Prostate gland (tissue), 2 donors: ENCODE measurements around the gene TDRD5. TPM values are rescaled to one million over a fixed set of nuclear protein-coding genes. Genes with fewer than 3 reads are reported as not detected.

Source experiments
- DNase-seq: peaks from one replicate; pipeline ENCODE4 v3.0.0-alpha.2; 2019; ENCODE audit warnings: low spot score
- H3K27ac ChIP-seq, 2 donors: fragments of 200-600 bp; sonication (generic); 2 replicates each; pipeline ENCODE4 v1.5.1; 2017 to 2019
- H3K27me3 ChIP-seq: fragments of 200-600 bp; sonication (generic); replicated peaks from 2 replicates; pipeline ENCODE4 v1.5.1; 2019; ENCODE audit not compliant: insufficient read depth
- H3K36me3 ChIP-seq, 2 donors: fragments of 200-600 bp; sonication (generic); 1 replicate in 1 of 2; 2 replicates in 1 of 2; pipeline versions ENCODE4 v1.5.1 to v1.8.1; 2017 to 2019
- H3K4me1 ChIP-seq: fragments of 200-600 bp; sonication (generic); replicated peaks from 2 replicates; pipeline ENCODE4 v1.5.1; 2019
- H3K4me3 ChIP-seq, 2 donors: fragments of 200-600 bp; sonication (generic); 2 replicates each; pipeline ENCODE4 v1.5.1; 2017 to 2019
- H3K9me3 ChIP-seq: fragments of 200-600 bp; sonication (generic); 2 replicates; pipeline ENCODE4 v1.5.1; 2017
- POLR2A ChIP-seq: fragments of 450-650 bp; IDR thresholded peaks from one replicate; pipeline ENCODE4 v1.6.1; 2016; ENCODE audit warnings: antibody characterized with exemption, mild to moderate bottlenecking
- POLR2AphosphoS5 ChIP-seq: sonication (generic); formaldehyde crosslinking; IDR thresholded peaks from one replicate; pipeline ENCODE4 v1.6.1; 2017; ENCODE audit warnings: antibody characterized with exemption
- WGBS: methylation state at CpG from one replicate; pipeline ENCODE4 v1.1.5; 2018; 5-methylcytosine and 5-hydroxymethylcytosine counted together
- intact Hi-C: fragments of 100-400 bp; cut with DNase I; formaldehyde crosslinking; loops from one replicate; pipeline ENCODE4 v1.14.2; 2022
- total RNA-seq, 2 donors: library from RNA; depleted of rRNA; stranded (reverse); fragments of >200 nt; gene quantifications; one replicate each; pipeline ENCODE4 v1.1.0, GENCODE V29; 2016
- TF ChIP-seq, protein P1 (sequence below), 4 experiments: fragments of 200-600 bp in 2 of 4; fragments of 450-650 bp in 2 of 4; sonication (generic) in 2 of 4; IDR thresholded peaks; 1 replicate in 3 of 4; 2 replicates in 1 of 4; pipeline ENCODE4 v1.5.1; 2016 to 2019; ENCODE audit warnings: antibody characterized with exemption in 4 of 4, mild to moderate bottlenecking in 2 of 4, moderate library complexity in 2 of 4

The TDRD5 gene
- total RNA-seq, 2 donors from 2014 or later, result 3.8 to 7.6 TPM

DNA sequence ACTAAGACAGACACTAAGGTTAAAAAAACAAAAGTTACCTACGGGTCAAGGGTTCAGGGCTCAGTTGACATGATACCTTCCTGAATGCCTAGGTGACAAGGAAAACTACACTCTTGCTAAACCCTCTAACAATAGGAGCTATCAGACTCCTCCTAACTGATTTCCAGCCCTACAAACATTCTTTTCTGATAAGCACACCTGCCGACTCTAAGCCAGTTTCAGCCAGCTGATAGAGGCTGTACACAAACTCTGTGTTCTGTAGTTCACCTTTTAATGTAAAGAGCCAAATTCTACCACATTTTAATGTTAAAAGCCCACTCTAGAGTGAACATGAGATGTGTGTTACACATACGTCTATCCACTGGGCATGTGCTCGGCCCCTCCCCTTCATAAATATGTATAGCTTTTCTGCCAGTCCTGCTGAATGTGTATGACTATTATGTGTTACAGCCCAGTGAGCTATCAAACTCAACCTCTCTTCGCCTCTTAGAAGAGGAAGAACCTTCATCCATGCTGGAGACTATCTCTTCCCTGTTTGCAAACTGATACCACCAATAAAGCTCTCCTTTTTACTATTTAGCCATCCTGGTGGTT, 111.4 kb downstream of the TDRD5 start:
- no peak for DNase-seq
- TF ChIP-seq, protein P1, sequence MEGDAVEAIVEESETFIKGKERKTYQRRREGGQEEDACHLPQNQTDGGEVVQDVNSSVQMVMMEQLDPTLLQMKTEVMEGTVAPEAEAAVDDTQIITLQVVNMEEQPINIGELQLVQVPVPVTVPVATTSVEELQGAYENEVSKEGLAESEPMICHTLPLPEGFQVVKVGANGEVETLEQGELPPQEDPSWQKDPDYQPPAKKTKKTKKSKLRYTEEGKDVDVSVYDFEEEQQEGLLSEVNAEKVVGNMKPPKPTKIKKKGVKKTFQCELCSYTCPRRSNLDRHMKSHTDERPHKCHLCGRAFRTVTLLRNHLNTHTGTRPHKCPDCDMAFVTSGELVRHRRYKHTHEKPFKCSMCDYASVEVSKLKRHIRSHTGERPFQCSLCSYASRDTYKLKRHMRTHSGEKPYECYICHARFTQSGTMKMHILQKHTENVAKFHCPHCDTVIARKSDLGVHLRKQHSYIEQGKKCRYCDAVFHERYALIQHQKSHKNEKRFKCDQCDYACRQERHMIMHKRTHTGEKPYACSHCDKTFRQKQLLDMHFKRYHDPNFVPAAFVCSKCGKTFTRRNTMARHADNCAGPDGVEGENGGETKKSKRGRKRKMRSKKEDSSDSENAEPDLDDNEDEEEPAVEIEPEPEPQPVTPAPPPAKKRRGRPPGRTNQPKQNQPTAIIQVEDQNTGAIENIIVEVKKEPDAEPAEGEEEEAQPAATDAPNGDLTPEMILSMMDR (IDR thresholded peaks at IDR 0.05), result no peak
- TF ChIP-seq POLR2A (no peak), POLR2AphosphoS5 (no peak)
- 71% methylated on average over 5 of the region's 5 CpGs for WGBS
- Histone ChIP-seq H3K36me3 (no peaks in the 10 kb centered on the region), H3K27me3 (no peaks in the 10 kb centered on the region), H3K27ac (no peak overlapping the region), H3K4me3 (no peak overlapping the region), H3K4me1 (no peaks in the 10 kb centered on the region), H3K9me3 (no peaks in the 10 kb centered on the region)
- intact Hi-C loops, result no loop called here

DNA sequence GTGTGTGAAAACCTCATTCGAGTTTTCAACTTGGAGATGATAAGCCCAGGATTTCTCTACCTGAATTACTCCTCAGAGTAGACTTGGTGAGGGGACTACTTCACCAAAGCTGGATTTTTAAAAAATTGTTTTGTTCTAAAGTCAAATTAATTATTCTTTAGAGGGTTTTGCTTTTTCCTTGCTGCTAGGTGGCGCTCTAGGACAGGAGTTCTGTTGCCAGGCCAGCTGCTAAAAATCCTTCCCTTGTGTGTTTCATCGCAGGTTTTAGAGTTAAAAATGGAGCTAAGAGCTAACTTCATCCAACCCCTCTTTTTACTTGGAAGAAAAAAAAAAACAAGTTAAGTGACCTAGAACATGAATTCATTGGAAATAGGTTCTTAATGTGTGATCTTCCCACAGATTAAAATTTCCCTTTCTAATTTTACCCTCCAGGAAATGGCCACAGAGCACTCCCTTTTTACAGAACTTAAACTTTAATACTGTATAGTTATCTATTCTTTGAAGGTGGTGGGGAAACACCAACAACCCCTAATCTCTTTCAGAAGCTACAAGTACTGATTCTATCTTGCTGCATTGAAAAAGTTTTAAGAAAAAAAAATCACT, 114.8 kb downstream of the TDRD5 start:
- intact Hi-C loops, result loop anchor here (2.0 kb wide), 1 partner anchor 102 kb away; no protein-coding TSS in a partner anchor
- 0% methylated on average over 3 of the region's 3 CpGs for WGBS
- TF ChIP-seq POLR2A (no peak), POLR2AphosphoS5 (no peak)
- TF ChIP-seq, protein P1 (IDR thresholded peaks at IDR 0.05), result peak in 3 of 4 experiments; percentile 56 to 68 (median 63)

GRCh38 chr1:179707406-179707805, 115.8 kb downstream of the TDRD5 start:
- WGBS, result 47% methylated on average over 2 of the region's 2 CpGs

More for the DNA sequence above, 114.8 kb downstream of the TDRD5 start:
- H3K36me3 ChIP-seq, result no peaks in the 10 kb centered on the region
- DNase-seq, result peak; percentile 24
- no peaks in the 10 kb centered on the region for H3K4me1 ChIP-seq
- H3K27ac ChIP-seq, result no peak overlapping the region
- no peaks in the 10 kb centered on the region for H3K9me3 ChIP-seq
- no peaks in the 10 kb centered on the region for H3K27me3 ChIP-seq
- no peak overlapping the region for H3K4me3 ChIP-seq

GRCh38 chr1:179708434-179709195, 117.0 kb downstream of the TDRD5 start:
- intact Hi-C loops, result no loop called here
- 85% methylated on average over 6 of the region's 6 CpGs for WGBS
- TF ChIP-seq, protein P1 (IDR thresholded peaks at IDR 0.05), result no peak
- no peak for TF ChIP-seq POLR2A
- no peak for TF ChIP-seq POLR2AphosphoS5
- no peaks in the 10 kb centered on the region for H3K36me3 ChIP-seq
- H3K4me3 ChIP-seq, result no peak overlapping the region
- H3K27ac ChIP-seq, result no peak overlapping the region
- DNase-seq, result no peak
- no peaks in the 10 kb centered on the region for H3K9me3 ChIP-seq
- H3K4me1 ChIP-seq, result no peaks in the 10 kb centered on the region
- no peaks in the 10 kb centered on the region for H3K27me3 ChIP-seq

More at GRCh38 chr1:179707406-179707805, 115.8 kb downstream of the TDRD5 start:
- Histone ChIP-seq H3K4me1 (no peaks in the 10 kb centered on the region), H3K36me3 (no peaks in the 10 kb centered on the region), H3K9me3 (no peaks in the 10 kb centered on the region), H3K4me3 (no peak overlapping the region), H3K27ac (no peak overlapping the region), H3K27me3 (no peaks in the 10 kb centered on the region)
- DNase-seq, result no peak
- no peak for TF ChIP-seq POLR2AphosphoS5
- TF ChIP-seq, protein P1 (IDR thresholded peaks at IDR 0.05), result no peak
- no peak for TF ChIP-seq POLR2A
- intact Hi-C loops, result loop anchor here (2.0 kb wide), 1 partner anchor 101 kb away; no protein-coding TSS in a partner anchor
